ENCODE measurements around the gene CHGA.

The CHGA gene

GRCh38 chr14:92952481-92953298 is 29.7 kb downstream of the CHGA start:
- POLR2A ChIA-PET: no interaction called here
- DNase-seq (ENCODE audit: low read depth, low spot score): no peak
- no peak for TF ChIP-seq CTCF (IDR thresholded peaks at IDR 0.05; ENCODE audit: insufficient read depth, low read length, missing control alignments)
- CTCF ChIA-PET: interaction anchor here (0.6 to 10.4 kb wide), 32 partner anchors 10 to 254 kb away, joined by 3 to 135 read pairs (median 5); partner anchors contain the start of genes GON7, ITPK1 and UBR7
- H3K4me3 ChIP-seq (ENCODE audit: low read depth, low read length): no peak overlapping the region

- DNase-seq (ENCODE audit: low read depth, low spot score): no peak
- ChIA-PET CTCF (interaction anchor here (1.0 to 10.4 kb wide), 8 partner anchors 9 to 224 kb away, joined by 3 to 135 read pairs (median 34); partner anchors contain the start of gene ITPK1), POLR2A (no interaction called here)
- no peak overlapping the region for H3K4me3 ChIP-seq (ENCODE audit: low read depth, low read length)
- TF ChIP-seq CTCF (IDR thresholded peaks at IDR 0.05; ENCODE audit: insufficient read depth, low read length, missing control alignments): no peak
These were observed 30.6 kb downstream of the CHGA start for GRCh38 chr14:92953526-92953925.

DNA sequence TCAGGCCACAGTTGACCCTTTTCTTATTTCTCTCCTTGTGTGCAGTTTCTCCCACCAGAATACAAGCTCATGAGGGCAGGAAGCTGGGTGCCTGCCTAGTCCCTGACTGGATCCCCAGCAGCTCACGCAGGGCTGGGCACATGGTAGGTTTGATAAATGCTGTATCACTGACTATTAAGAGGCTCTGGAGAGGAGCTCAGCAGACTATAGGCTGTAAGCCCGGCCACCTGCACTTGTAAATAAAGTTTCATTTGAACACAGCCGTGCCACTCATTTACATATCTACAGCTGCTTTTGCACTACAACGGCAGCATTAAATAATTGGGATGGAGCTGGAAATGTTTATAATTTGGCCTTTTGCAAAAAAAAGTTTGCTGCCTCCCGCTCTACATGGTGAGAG is 32.0 kb downstream of the CHGA start:
- no peak for DNase-seq (ENCODE audit: low read depth, low spot score)
- ChIA-PET POLR2A (no interaction called here), CTCF (interaction anchor here (0.8 to 10.4 kb wide), 11 partner anchors 8 to 212 kb away, joined by 3 to 135 read pairs (median 5); partner anchors contain the start of gene ITPK1)
- no peak for TF ChIP-seq CTCF (IDR thresholded peaks at IDR 0.05; ENCODE audit: insufficient read depth, low read length, missing control alignments)
- H3K4me3 ChIP-seq (ENCODE audit: low read depth, low read length): no peak overlapping the region

DNA sequence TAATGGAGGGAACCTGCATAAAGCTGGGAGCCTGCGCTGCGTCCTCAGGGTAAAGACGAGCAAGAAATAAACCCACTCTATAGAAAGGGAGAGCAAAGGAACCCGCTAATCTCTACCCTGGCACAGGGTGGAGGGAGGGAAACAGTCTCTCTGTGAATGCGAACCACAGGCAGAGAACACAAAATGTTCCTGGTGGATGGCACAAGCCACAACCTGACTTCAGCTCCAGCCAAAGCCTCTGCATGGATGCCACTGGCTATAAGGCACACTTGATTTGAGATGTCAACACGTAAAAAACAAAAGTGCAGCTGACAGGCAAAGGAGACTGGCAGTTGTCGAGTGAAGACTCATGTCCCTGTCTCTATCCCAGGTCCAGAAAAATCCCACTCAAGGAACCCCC is 32.4 kb downstream of the CHGA start:
- POLR2A ChIA-PET: no interaction called here
- TF ChIP-seq CTCF (IDR thresholded peaks at IDR 0.05; ENCODE audit: insufficient read depth, low read length, missing control alignments): no peak
- DNase-seq (ENCODE audit: low read depth, low spot score): no peak
- H3K4me3 ChIP-seq (ENCODE audit: low read depth, low read length): no peak overlapping the region
- CTCF ChIA-PET: interaction anchor here (0.6 to 10.4 kb wide), 10 partner anchors 8 to 222 kb away, joined by 3 to 135 read pairs (median 5); partner anchors contain the start of gene ITPK1

DNA sequence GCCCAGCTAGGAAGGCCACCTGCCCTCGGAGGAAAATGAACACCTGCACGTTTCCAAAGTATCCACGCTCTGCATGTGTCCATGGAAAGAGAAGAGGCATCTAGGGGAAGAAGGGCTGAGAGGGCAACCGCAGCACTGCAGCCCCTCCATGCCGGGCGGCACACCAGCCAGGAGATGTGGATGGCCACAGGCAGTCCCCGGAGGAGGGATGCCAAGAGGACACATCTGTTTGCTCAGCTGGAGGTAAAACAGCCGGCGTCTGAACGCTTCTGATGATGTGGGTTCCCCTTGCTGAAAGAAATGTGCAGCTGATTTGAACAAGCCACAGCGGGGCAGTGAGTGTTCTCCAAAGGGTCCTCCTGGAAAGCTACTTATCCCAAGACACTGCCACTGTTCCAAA is 34.0 kb downstream of the CHGA start:
- ChIA-PET CTCF (interaction anchor here (2.3 to 7.1 kb wide), 2 partner anchors 157 to 176 kb away, joined by 15 to 39 read pairs; no protein-coding TSS in a partner anchor), POLR2A (no interaction called here)
- H3K4me3 ChIP-seq (ENCODE audit: low read depth, low read length): no peak overlapping the region
- DNase-seq (ENCODE audit: low read depth, low spot score): no peak
- no peak for TF ChIP-seq CTCF (IDR thresholded peaks at IDR 0.05; ENCODE audit: insufficient read depth, low read length, missing control alignments)

DNA sequence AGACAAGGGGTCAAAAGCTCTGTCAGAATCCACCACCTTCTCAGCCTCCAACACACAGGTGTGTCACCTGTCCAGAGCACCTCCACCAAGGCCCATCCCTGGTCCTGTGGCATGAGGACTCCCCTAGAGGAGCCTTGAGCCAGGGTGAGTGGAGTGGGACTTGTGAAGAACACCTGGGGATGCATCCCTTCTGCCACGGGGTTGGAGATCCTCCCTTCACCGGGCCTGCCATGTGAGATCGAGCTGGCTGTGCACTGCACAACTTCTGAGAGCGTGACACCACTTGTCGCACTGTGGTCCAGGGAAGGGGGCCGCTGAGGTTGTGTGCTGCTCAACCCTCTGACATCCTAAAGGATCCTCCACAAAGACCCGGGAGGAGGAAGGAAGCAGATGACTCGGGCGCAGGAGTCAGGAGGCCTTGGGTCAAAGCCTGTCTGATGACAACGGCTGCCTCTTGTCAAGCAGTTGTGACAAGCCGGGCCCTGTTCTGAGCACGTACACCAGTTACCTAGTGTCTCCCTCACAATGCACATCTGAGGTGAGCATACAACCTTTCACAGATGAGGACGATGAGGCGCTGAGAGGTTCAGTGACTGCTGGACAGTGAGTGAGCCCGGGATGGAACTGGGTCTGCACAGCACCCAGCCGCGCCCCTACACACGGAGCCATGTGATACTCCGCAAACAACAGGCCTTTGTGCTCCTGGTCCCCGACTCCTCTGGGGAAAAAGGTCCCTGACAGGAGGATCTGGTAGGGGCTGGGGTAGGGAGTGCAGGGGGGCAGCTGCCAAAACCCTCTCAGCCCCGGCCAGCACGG is 35.6 kb downstream of the CHGA start:
- ChIA-PET CTCF (interaction anchor here (2.3 to 7.1 kb wide), 2 partner anchors 155 to 174 kb away, joined by 15 to 39 read pairs; no protein-coding TSS in a partner anchor), POLR2A (no interaction called here)
- no peak overlapping the region for H3K4me3 ChIP-seq (ENCODE audit: low read depth, low read length)
- DNase-seq (ENCODE audit: low read depth, low spot score): no peak
- TF ChIP-seq CTCF (IDR thresholded peaks at IDR 0.05; ENCODE audit: insufficient read depth, low read length, missing control alignments): no peak

Measured in AG04449 (cell line).